AG04450 (cell line): ENCODE data around the gene SLC6A15. TPM values are rescaled to one million over a fixed set of nuclear protein-coding genes. Genes with fewer than 3 reads are reported as not detected.

Experiments used
- CTCF ChIA-PET: fragments of 300-600, 350-600 bp; formaldehyde crosslinking; extraction: SDS; loops from one replicate; lab custom pipeline; 2022; ENCODE audit warnings: antibody characterized with exemption, inconsistent platforms; lab: Charles Lee
- POLR2A ChIA-PET: fragments of 350-600 bp; formaldehyde crosslinking; extraction: SDS; loops from one replicate; lab custom pipeline; 2021; ENCODE audit warnings: antibody characterized with exemption, inconsistent platforms; lab: Yijun Ruan, JAX
- DNase-seq: peaks from one replicate; pipeline ENCODE4 v3.0.0-alpha.2; 2011; ENCODE audit warnings: low read depth, low spot score
- H3K27ac ChIP-seq: one replicate; pipeline ENCODE4 v1.5.1; 2012; ENCODE audit warnings: low read depth, low read length, control low read depth
- H3K27me3 ChIP-seq: one replicate; pipeline ENCODE4 v1.6.0; 2012; ENCODE audit warnings: low read length; ENCODE audit not compliant: control insufficient read depth, insufficient read depth
- H3K4me3 ChIP-seq: 2 replicates; pipeline ENCODE4 v1.5.1; 2011; ENCODE audit warnings: mild to moderate bottlenecking, low read depth, low read length, control low read depth
- H3K9me3 ChIP-seq: 2 replicates; pipeline ENCODE4 v1.5.1; 2012; ENCODE audit warnings: low read length; ENCODE audit not compliant: control insufficient read depth, insufficient read depth
- polyA plus RNA-seq: library from polyadenylated mRNA; depleted of rRNA; stranded (reverse); fragments of >200 nt; gene quantifications from 2 replicates; pipeline ENCODE4 v1.2.3, GENCODE V29; 2011
- TF ChIP-seq, protein P1 (sequence below): IDR thresholded peaks from 2 replicates; pipeline ENCODE4 v1.5.1; 2011; ENCODE audit warnings: low read depth, low read length, control low read depth, inconsistent platforms

SLC6A15 gene
- polyA plus RNA-seq, 1 experiment = 1.4 TPM

DNA sequence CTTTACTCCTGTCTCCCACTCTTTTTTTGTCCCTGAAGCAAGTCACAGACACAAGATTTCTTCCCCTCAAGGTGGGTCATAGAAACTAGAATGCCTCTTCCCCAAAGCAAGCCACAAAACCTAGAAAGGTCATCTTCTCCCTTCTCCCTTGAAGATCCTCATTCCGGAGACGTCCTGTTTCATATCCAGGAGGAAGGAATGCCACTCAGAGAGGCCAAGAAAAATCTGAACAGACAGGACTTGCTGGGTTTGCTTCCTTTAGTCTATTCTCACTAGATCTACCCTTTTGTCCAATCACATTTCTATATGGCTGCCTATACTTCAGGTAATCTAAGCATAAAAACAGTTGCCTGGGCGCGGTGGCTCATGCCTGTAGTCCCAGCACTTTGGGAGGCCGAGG, 23.7 kb downstream of the SLC6A15 start:
- CTCF ChIA-PET = interaction anchor here (1.3 kb wide), 2 partner anchors 15 to 140 kb away, joined by 3 to 6 read pairs; no protein-coding TSS in a partner anchor
- Histone ChIP-seq H3K27ac (no peak overlapping the region), H3K9me3 (no peaks in the 10 kb centered on the region), H3K27me3 (no peaks in the 10 kb centered on the region), H3K4me3 (no peak overlapping the region)
- TF ChIP-seq, protein P1, sequence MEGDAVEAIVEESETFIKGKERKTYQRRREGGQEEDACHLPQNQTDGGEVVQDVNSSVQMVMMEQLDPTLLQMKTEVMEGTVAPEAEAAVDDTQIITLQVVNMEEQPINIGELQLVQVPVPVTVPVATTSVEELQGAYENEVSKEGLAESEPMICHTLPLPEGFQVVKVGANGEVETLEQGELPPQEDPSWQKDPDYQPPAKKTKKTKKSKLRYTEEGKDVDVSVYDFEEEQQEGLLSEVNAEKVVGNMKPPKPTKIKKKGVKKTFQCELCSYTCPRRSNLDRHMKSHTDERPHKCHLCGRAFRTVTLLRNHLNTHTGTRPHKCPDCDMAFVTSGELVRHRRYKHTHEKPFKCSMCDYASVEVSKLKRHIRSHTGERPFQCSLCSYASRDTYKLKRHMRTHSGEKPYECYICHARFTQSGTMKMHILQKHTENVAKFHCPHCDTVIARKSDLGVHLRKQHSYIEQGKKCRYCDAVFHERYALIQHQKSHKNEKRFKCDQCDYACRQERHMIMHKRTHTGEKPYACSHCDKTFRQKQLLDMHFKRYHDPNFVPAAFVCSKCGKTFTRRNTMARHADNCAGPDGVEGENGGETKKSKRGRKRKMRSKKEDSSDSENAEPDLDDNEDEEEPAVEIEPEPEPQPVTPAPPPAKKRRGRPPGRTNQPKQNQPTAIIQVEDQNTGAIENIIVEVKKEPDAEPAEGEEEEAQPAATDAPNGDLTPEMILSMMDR = no peak
- no peak for DNase-seq
- POLR2A ChIA-PET = no interaction called here

DNA sequence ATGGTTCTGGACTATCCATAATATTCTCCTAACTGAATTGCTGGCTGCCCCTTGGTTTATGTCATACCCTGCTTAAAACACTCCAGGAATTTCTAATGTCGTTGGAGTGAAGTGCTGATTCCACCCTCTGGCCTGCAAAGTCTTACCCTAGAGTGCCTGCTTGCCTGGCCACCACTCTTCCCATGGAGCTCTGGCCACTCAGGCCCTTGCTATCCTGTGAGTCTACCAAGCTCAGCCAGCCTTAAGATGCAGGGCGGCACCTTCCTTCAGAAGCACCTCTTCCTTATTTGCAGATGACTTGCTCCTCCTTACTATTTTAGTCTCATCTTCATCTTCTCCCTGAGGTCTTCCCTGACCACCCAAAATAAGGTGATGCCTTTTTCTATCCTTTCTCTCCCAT, 35.3 kb downstream of the SLC6A15 start:
- Histone ChIP-seq H3K4me3 (no peak overlapping the region), H3K9me3 (no peaks in the 10 kb centered on the region), H3K27me3 (no peaks in the 10 kb centered on the region), H3K27ac (no peak overlapping the region)
- ChIA-PET POLR2A (no interaction called here), CTCF (interaction anchor here (0.7 to 9.1 kb wide), 5 partner anchors 8 to 182 kb away, joined by 3 to 497 read pairs (median 6); partner anchors contain the start of genes LRRIQ1 and TSPAN19)
- no peak for DNase-seq
- TF ChIP-seq, protein P1 = no peak

DNA sequence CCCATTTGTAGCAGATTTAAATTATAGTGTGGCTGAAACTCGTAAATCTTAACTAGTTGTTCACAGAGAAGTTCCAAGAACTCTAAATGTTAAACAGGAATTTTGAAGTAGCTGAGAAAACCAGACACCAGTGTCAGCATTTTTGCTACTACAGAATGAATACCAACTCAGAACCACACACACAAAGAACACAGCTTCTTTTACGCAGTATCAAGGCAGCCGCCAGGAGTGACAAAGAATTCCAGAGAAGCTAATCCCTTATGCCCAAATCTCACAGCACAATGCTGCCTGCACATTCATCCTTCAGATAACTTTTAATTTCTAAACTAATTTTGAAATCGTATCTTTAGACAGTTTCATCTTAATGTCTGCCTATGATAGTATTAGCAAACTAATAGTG, 37.4 kb downstream of the SLC6A15 start:
- no peak overlapping the region for H3K27ac ChIP-seq
- no peak overlapping the region for H3K4me3 ChIP-seq
- no peaks in the 10 kb centered on the region for H3K9me3 ChIP-seq
- POLR2A ChIA-PET = no interaction called here
- TF ChIP-seq, protein P1 = no peak
- no peak for DNase-seq
- no peaks in the 10 kb centered on the region for H3K27me3 ChIP-seq
- CTCF ChIA-PET = interaction anchor here (0.6 to 9.1 kb wide), 24 partner anchors 8 to 237 kb away, joined by 3 to 497 read pairs (median 4); partner anchors contain the start of genes LRRIQ1, SLC6A15 and TSPAN19

DNA sequence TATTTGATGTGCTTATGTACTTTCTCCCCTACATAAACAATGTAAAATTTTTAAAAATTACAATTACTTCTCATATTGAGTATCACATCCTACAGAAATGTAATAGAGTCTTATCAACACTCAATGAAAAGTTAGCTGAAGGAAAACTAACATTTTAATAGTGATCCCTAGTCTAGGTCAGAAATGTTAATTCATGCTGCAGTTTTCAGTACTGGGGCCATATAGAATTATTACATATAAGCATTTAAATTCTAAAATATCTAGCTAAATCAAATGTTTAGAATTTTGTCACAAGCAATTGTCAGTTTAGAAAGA, 37.8 kb downstream of the SLC6A15 start:
- H3K4me3 ChIP-seq = no peak overlapping the region
- H3K27ac ChIP-seq = no peak overlapping the region
- TF ChIP-seq, protein P1 = no peak
- no peaks in the 10 kb centered on the region for H3K27me3 ChIP-seq
- DNase-seq = no peak
- ChIA-PET POLR2A (no interaction called here), CTCF (interaction anchor here (0.6 to 9.1 kb wide), 24 partner anchors 8 to 237 kb away, joined by 3 to 497 read pairs (median 4); partner anchors contain the start of genes LRRIQ1, SLC6A15 and TSPAN19)
- H3K9me3 ChIP-seq = no peaks in the 10 kb centered on the region

DNA sequence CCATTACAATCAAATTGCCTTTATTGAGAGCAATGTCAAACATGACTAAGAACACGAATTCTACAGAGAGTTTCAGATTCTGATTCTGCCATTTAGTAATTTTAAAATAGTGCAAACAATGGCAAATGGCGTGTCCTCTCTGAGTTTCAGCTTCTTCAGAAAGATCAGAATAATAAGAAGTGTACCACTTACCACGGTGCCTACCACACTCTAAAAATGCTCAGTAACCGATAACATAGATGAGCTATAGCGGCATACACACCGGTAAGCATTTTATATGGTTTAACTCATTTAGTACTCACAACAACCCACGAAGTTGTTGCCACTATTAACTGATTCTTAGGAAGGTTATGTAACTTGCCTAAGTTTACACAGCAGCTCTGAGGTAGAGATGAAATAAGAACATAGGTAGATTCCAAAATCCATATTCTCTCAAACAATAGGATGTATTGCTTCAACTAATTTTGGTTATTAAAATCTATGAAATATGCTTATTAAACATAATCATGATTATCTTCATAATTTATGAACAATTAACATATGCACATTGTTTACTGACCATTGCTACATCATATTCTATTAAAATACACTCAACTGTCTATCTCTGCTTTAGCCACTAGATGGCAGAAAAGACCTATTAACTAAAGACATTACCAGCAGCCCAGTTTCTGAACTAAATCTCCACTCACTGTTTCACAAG, 38.3 kb downstream of the SLC6A15 start:
- Histone ChIP-seq H3K4me3 (no peak overlapping the region), H3K9me3 (no peaks in the 10 kb centered on the region), H3K27me3 (no peaks in the 10 kb centered on the region), H3K27ac (no peak overlapping the region)
- TF ChIP-seq, protein P1 = peak; percentile 78
- peak; percentile 13 for DNase-seq
- POLR2A ChIA-PET = no interaction called here
- CTCF ChIA-PET = interaction anchor here (0.7 to 9.1 kb wide), 19 partner anchors 8 to 238 kb away, joined by 3 to 497 read pairs (median 5); partner anchors contain the start of genes LRRIQ1 and TSPAN19
